ENCODE data around the gene TANGO2.

The TANGO2 gene

GRCh38 chr22:20057596-20058268, 36.8 kb downstream of the TANGO2 start:
- H3K27me3 ChIP-seq (ENCODE audit: control insufficient read depth in 3 of 3, insufficient read depth in 3 of 3, low read depth in 1 of 3, low read length in 3 of 3) = no peaks in the 10 kb centered on the region
- no peak overlapping the region for H3K4me3 ChIP-seq (ENCODE audit: low read length in 2 of 2)
- no peak overlapping the region for H3K23ac ChIP-seq (ENCODE audit: low read depth, low read length, poor library complexity)
- H4K91ac ChIP-seq (ENCODE audit: low read depth, low read length, poor library complexity) = no peak overlapping the region
- no peak overlapping the region for H2AFZ ChIP-seq (ENCODE audit: low read length)
- peaks cover 0 to 6% of the 10 kb centered on the region in 2 donors for H3K4me1 ChIP-seq (ENCODE audit: control insufficient read depth in 2 of 2, insufficient read depth in 1 of 2, low read depth in 1 of 2, low read length in 2 of 2)
- no peak overlapping the region for H2BK12ac ChIP-seq (ENCODE audit: low read length)
- H3K79me1 ChIP-seq (ENCODE audit: low read depth, low read length) = peaks cover 6% of the 10 kb centered on the region
- no peak for DNase-seq (ENCODE audit: low spot score)
- H3K36me3 ChIP-seq (replicated peaks in 1 of 2; ENCODE audit: control insufficient read depth in 2 of 2, insufficient read depth in 2 of 2, low read length in 2 of 2) = peaks cover 0 to 6% of the 10 kb centered on the region in 2 donors
- no peak overlapping the region for H3K18ac ChIP-seq (ENCODE audit: low read length)
- no peak overlapping the region for H3K4ac ChIP-seq (ENCODE audit: low read length)
- no CpG with 5 or more reads among the region's 13 CpGs for WGBS, 2 donors (ENCODE audit: extremely low coverage in 2 of 2, insufficient read length in 2 of 2, insufficient replicate concordance in 1 of 2)
- H4K8ac ChIP-seq (ENCODE audit: low read depth, low read length) = no peak overlapping the region
- no peak overlapping the region for H3K4me2 ChIP-seq (ENCODE audit: insufficient read depth, low read length, poor library complexity, severe bottlenecking)
- H3K27ac ChIP-seq (replicated peaks; ENCODE audit: low read length) = no peak overlapping the region
- no peak overlapping the region for H2BK5ac ChIP-seq (ENCODE audit: low read length)
- no peak overlapping the region for H2BK15ac ChIP-seq (ENCODE audit: low read length)
- H3K14ac ChIP-seq (ENCODE audit: low read length) = no peak overlapping the region
- no peak overlapping the region for H2AK5ac ChIP-seq (ENCODE audit: low read depth, low read length)
- no peak overlapping the region for H3K9ac ChIP-seq (ENCODE audit: low read depth, low read length, poor library complexity)
- H2BK120ac ChIP-seq (ENCODE audit: low read depth, low read length) = no peak overlapping the region
- no peaks in the 10 kb centered on the region for H3K9me3 ChIP-seq (replicated peaks in 1 of 2; ENCODE audit: control insufficient read depth in 2 of 2, insufficient read depth in 1 of 2, low read depth in 1 of 2, low read length in 2 of 2)

- H3K79me1 ChIP-seq (ENCODE audit: low read depth, low read length) = peaks cover 3% of the 10 kb centered on the region
- H2AK5ac ChIP-seq (ENCODE audit: low read depth, low read length) = no peak overlapping the region
- H3K4me2 ChIP-seq (ENCODE audit: insufficient read depth, low read length, poor library complexity, severe bottlenecking) = no peak overlapping the region
- H2AFZ ChIP-seq (ENCODE audit: low read length) = no peak overlapping the region
- no peaks in the 10 kb centered on the region for H3K9me3 ChIP-seq (replicated peaks in 1 of 2; ENCODE audit: control insufficient read depth in 2 of 2, insufficient read depth in 1 of 2, low read depth in 1 of 2, low read length in 2 of 2)
- no peak overlapping the region for H3K9ac ChIP-seq (ENCODE audit: low read depth, low read length, poor library complexity)
- WGBS, 2 donors (ENCODE audit: extremely low coverage in 2 of 2, insufficient read length in 2 of 2, insufficient replicate concordance in 1 of 2) = no CpG with 5 or more reads among the region's 10 CpGs
- no peak overlapping the region for H3K4ac ChIP-seq (ENCODE audit: low read length)
- no peak overlapping the region for H3K27ac ChIP-seq (replicated peaks; ENCODE audit: low read length)
- H3K18ac ChIP-seq (ENCODE audit: low read length) = no peak overlapping the region
- no peak overlapping the region for H4K8ac ChIP-seq (ENCODE audit: low read depth, low read length)
- H4K91ac ChIP-seq (ENCODE audit: low read depth, low read length, poor library complexity) = no peak overlapping the region
- H3K4me3 ChIP-seq (ENCODE audit: low read length in 2 of 2) = no peak overlapping the region
- H3K27me3 ChIP-seq (ENCODE audit: control insufficient read depth in 3 of 3, insufficient read depth in 3 of 3, low read depth in 1 of 3, low read length in 3 of 3) = no peaks in the 10 kb centered on the region
- DNase-seq (ENCODE audit: low spot score) = no peak
- H3K36me3 ChIP-seq (replicated peaks in 1 of 2; ENCODE audit: control insufficient read depth in 2 of 2, insufficient read depth in 2 of 2, low read length in 2 of 2) = peaks cover 0 to 7% of the 10 kb centered on the region in 2 donors
- H2BK15ac ChIP-seq (ENCODE audit: low read length) = no peak overlapping the region
- H2BK5ac ChIP-seq (ENCODE audit: low read length) = no peak overlapping the region
- no peak overlapping the region for H2BK120ac ChIP-seq (ENCODE audit: low read depth, low read length)
- H3K23ac ChIP-seq (ENCODE audit: low read depth, low read length, poor library complexity) = no peak overlapping the region
- H2BK12ac ChIP-seq (ENCODE audit: low read length) = no peak overlapping the region
- no peak overlapping the region for H3K14ac ChIP-seq (ENCODE audit: low read length)
- peaks cover 0 to 6% of the 10 kb centered on the region in 2 donors for H3K4me1 ChIP-seq (ENCODE audit: control insufficient read depth in 2 of 2, insufficient read depth in 1 of 2, low read depth in 1 of 2, low read length in 2 of 2)
Observed at GRCh38 chr22:20058989-20059770, 38.3 kb downstream of the TANGO2 start.

GRCh38 chr22:20060700-20061480, 40.0 kb downstream of the TANGO2 start:
- Histone ChIP-seq H2AK5ac (ENCODE audit: low read depth, low read length) (peak overlapping the region; percentile 68), H3K27me3 (ENCODE audit: control insufficient read depth in 3 of 3, insufficient read depth in 3 of 3, low read depth in 1 of 3, low read length in 3 of 3) (no peaks in the 10 kb centered on the region), H3K23ac (ENCODE audit: low read depth, low read length, poor library complexity) (peak overlapping the region; percentile 94), H3K9me3 (replicated peaks in 1 of 2; ENCODE audit: control insufficient read depth in 2 of 2, insufficient read depth in 1 of 2, low read depth in 1 of 2, low read length in 2 of 2) (no peaks in the 10 kb centered on the region), H3K4me3 (ENCODE audit: low read length in 2 of 2) (no peak overlapping the region), H2BK12ac (ENCODE audit: low read length) (no peak overlapping the region), H2BK120ac (ENCODE audit: low read depth, low read length) (no peak overlapping the region), H2AFZ (ENCODE audit: low read length) (no peak overlapping the region), H3K79me1 (ENCODE audit: low read depth, low read length) (no peaks in the 10 kb centered on the region), H3K18ac (ENCODE audit: low read length) (peak overlapping the region; percentile 82), H3K4ac (ENCODE audit: low read length) (peak overlapping the region; percentile 1), H2BK5ac (ENCODE audit: low read length) (peak overlapping the region; percentile 87), H3K36me3 (replicated peaks in 1 of 2; ENCODE audit: control insufficient read depth in 2 of 2, insufficient read depth in 2 of 2, low read length in 2 of 2) (peaks cover 3 to 4% of the 10 kb centered on the region in 2 donors), H3K4me2 (ENCODE audit: insufficient read depth, low read length, poor library complexity, severe bottlenecking) (no peak overlapping the region), H4K91ac (ENCODE audit: low read depth, low read length, poor library complexity) (no peak overlapping the region), H4K8ac (ENCODE audit: low read depth, low read length) (no peak overlapping the region), H2BK15ac (ENCODE audit: low read length) (peak overlapping the region; percentile 12), H3K4me1 (ENCODE audit: control insufficient read depth in 2 of 2, insufficient read depth in 1 of 2, low read depth in 1 of 2, low read length in 2 of 2) (peaks cover 0 to 6% of the 10 kb centered on the region in 2 donors), H3K27ac (replicated peaks; ENCODE audit: low read length) (no peak overlapping the region), H3K9ac (ENCODE audit: low read depth, low read length, poor library complexity) (peak overlapping the region; percentile 26), H3K14ac (ENCODE audit: low read length) (peak overlapping the region; percentile 27)
- no CpG with 5 or more reads among the region's 10 CpGs for WGBS, 2 donors (ENCODE audit: extremely low coverage in 2 of 2, insufficient read length in 2 of 2, insufficient replicate concordance in 1 of 2)
- no peak for DNase-seq (ENCODE audit: low spot score)

GRCh38 chr22:20061481-20061861, 40.6 kb downstream of the TANGO2 start:
- Histone ChIP-seq H3K4ac (ENCODE audit: low read length) (peak overlapping the region; percentile 1), H3K27ac (replicated peaks; ENCODE audit: low read length) (no peak overlapping the region)
- WGBS, 2 donors (ENCODE audit: extremely low coverage in 2 of 2, insufficient read length in 2 of 2, insufficient replicate concordance in 1 of 2) = no CpG with 5 or more reads among the region's 11 CpGs

More at GRCh38 chr22:20061481-20061861, 40.6 kb downstream of the TANGO2 start:
- peak overlapping the region; percentile 82 for H3K18ac ChIP-seq (ENCODE audit: low read length)
- no peak for DNase-seq (ENCODE audit: low spot score)
- peak overlapping the region; percentile 27 for H3K14ac ChIP-seq (ENCODE audit: low read length)
- peaks cover 3 to 4% of the 10 kb centered on the region in 2 donors for H3K36me3 ChIP-seq (replicated peaks in 1 of 2; ENCODE audit: control insufficient read depth in 2 of 2, insufficient read depth in 2 of 2, low read length in 2 of 2)
- no peak overlapping the region for H2AFZ ChIP-seq (ENCODE audit: low read length)
- no peak overlapping the region for H2BK5ac ChIP-seq (ENCODE audit: low read length)
- H3K9ac ChIP-seq (ENCODE audit: low read depth, low read length, poor library complexity) = peak overlapping the region; percentile 26
- peaks cover 0 to 6% of the 10 kb centered on the region in 2 donors for H3K4me1 ChIP-seq (ENCODE audit: control insufficient read depth in 2 of 2, insufficient read depth in 1 of 2, low read depth in 1 of 2, low read length in 2 of 2)
- H2AK5ac ChIP-seq (ENCODE audit: low read depth, low read length) = peak overlapping the region; percentile 68
- no peaks in the 10 kb centered on the region for H3K79me1 ChIP-seq (ENCODE audit: low read depth, low read length)
- H2BK12ac ChIP-seq (ENCODE audit: low read length) = no peak overlapping the region
- H2BK120ac ChIP-seq (ENCODE audit: low read depth, low read length) = no peak overlapping the region
- H3K9me3 ChIP-seq (replicated peaks in 1 of 2; ENCODE audit: control insufficient read depth in 2 of 2, insufficient read depth in 1 of 2, low read depth in 1 of 2, low read length in 2 of 2) = no peaks in the 10 kb centered on the region
- no peak overlapping the region for H4K8ac ChIP-seq (ENCODE audit: low read depth, low read length)
- peak overlapping the region; percentile 94 for H3K23ac ChIP-seq (ENCODE audit: low read depth, low read length, poor library complexity)
- H3K27me3 ChIP-seq (ENCODE audit: control insufficient read depth in 3 of 3, insufficient read depth in 3 of 3, low read depth in 1 of 3, low read length in 3 of 3) = no peaks in the 10 kb centered on the region
- no peak overlapping the region for H3K4me2 ChIP-seq (ENCODE audit: insufficient read depth, low read length, poor library complexity, severe bottlenecking)
- no peak overlapping the region for H2BK15ac ChIP-seq (ENCODE audit: low read length)
- no peak overlapping the region for H3K4me3 ChIP-seq (ENCODE audit: low read length in 2 of 2)
- H4K91ac ChIP-seq (ENCODE audit: low read depth, low read length, poor library complexity) = no peak overlapping the region
